ENCODE results near the gene TMPRSS11B.
"Not testable (repeated sequence)": the region's sequence is repeated elsewhere in the genome, so short reads cannot be mapped to it uniquely, and the experiment has no call there.

The TMPRSS11B gene

DNA sequence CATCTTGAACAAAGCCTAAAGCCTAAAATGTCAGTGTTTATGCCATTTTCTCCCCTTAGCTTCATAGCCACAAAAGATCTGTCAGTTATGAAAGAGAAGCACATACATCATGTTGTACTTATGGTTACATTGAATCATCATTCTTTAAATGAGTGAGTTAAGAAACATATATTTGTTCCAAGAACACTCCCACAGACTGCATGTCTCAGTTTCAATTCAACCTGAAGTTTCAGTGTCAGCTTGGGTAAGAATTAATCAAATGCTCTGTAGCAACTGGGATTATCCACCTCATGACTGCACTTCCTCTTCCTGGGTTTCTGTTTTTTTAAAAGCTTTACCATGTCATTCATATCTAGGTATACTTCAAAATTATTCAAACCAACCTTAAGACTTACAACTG is 3.9 kb upstream of the TMPRSS11B start:
- no peak overlapping the region for H3K4me2 ChIP-seq
- H3K36me3 ChIP-seq: no peaks in the 10 kb centered on the region

DNA sequence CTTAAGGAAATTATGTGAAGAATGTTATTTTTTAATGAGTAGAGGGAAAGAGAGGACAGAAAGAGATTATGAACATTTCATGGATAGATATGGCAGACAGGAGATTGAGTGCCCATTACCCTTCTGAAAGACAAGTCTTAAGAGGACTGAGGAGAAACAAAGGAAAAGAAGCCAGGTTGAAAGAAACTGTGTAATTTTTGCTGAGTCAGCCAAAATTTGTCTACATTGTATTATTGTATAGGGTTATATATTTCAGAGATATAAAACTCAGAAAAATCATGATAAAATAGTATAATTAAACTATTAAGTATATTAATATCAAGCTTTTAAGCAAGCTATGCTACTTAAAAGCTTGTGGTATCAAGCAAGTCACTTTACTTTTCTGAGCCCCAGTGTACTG is 4.9 kb downstream of the TMPRSS11B start:
- Histone ChIP-seq H3K9ac (no peak overlapping the region), H3K27ac (no peak overlapping the region), H3K36me3 (no peaks in the 10 kb centered on the region), H4K20me1 (no peaks in the 10 kb centered on the region), H3K4me2 (no peak overlapping the region), H3K4me1 (no peaks in the 10 kb centered on the region), H3K27me3 (no peaks in the 10 kb centered on the region), H3K9me3 (replicated peaks in 1 of 11) (no peaks in the 10 kb centered on the region), H3K4me3 (no peak overlapping the region)
- no peak for TF ChIP-seq Cebpa-rat (IDR thresholded peaks at IDR 0.05)

More for the DNA sequence above, 3.9 kb upstream of the TMPRSS11B start:
- no peak overlapping the region for H3K27ac ChIP-seq
- no peak for TF ChIP-seq Cebpa-rat (IDR thresholded peaks at IDR 0.05)
- H3K4me3 ChIP-seq: no peak overlapping the region
- no peaks in the 10 kb centered on the region for H3K9me3 ChIP-seq (replicated peaks in 1 of 11)
- H3K9ac ChIP-seq: no peak overlapping the region
- peaks cover 0 to 5% (median 0%) of the 10 kb centered on the region in 10 experiments; a peak in 1 of 20 replicates for H3K4me1 ChIP-seq
- H4K20me1 ChIP-seq: no peaks in the 10 kb centered on the region
- H3K27me3 ChIP-seq: no peaks in the 10 kb centered on the region

DNA sequence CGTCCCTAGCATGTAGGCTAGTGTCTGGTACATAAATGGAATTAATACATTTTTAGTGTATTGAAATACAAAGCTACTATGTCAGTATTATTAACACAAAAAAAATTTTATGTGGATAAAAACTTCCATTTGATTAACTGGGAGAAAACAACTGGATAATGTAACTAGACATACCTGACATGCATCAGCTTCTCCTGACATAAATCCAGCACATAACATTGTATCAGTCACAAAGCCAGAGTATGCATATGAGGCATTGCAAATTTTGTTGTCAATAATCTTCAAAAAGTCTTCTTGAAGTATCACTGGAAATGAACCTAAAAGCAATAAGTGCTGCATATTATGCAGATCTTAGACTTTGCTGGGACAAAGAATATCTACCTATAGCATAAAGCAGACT is 16.9 kb downstream of the TMPRSS11B start:
- H3K9ac ChIP-seq: no peak overlapping the region
- no peak overlapping the region for H3K27ac ChIP-seq
- no peak overlapping the region for H3K4me3 ChIP-seq
- H3K4me1 ChIP-seq: peaks cover 0 to 10% (median 0%) of the 10 kb centered on the region in 10 experiments; a peak in 2 of 20 replicates
- H3K4me2 ChIP-seq: no peak overlapping the region
- no peaks in the 10 kb centered on the region for H4K20me1 ChIP-seq
- H3K9me3 ChIP-seq (replicated peaks in 1 of 11): no peaks in the 10 kb centered on the region
- no peaks in the 10 kb centered on the region for H3K27me3 ChIP-seq
- no peak for TF ChIP-seq Cebpa-rat (IDR thresholded peaks at IDR 0.05)
- no peaks in the 10 kb centered on the region for H3K36me3 ChIP-seq

DNA sequence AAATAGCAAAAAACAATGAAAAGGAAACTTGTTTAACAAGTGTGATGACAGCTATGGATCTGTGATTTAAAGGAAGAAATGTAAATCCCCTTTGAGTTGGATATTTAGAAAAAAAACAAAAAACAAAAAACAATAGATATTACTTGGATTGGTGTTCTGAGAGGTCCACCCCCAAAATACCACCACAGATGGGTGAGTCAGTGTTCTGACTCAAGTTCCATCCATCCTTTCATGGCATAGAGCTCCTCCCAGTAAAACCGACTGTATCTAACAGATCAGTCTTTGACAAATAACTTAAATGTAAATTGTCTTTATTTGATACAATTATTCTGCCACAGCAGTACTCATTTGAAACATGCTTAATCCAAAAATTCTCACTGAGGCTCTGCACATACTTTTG is 27.4 kb downstream of the TMPRSS11B start:
- Histone ChIP-seq H3K4me1 (no peaks in the 10 kb centered on the region), H4K20me1 (no peaks in the 10 kb centered on the region), H3K9me3 (replicated peaks in 1 of 11) (no peaks in the 10 kb centered on the region), H3K36me3 (no peaks in the 10 kb centered on the region), H3K9ac (no peak overlapping the region), H3K4me3 (no peak overlapping the region), H3K27ac (no peak overlapping the region), H3K4me2 (no peak overlapping the region), H3K27me3 (no peaks in the 10 kb centered on the region)
- no peak for TF ChIP-seq Cebpa-rat (IDR thresholded peaks at IDR 0.05)

DNA sequence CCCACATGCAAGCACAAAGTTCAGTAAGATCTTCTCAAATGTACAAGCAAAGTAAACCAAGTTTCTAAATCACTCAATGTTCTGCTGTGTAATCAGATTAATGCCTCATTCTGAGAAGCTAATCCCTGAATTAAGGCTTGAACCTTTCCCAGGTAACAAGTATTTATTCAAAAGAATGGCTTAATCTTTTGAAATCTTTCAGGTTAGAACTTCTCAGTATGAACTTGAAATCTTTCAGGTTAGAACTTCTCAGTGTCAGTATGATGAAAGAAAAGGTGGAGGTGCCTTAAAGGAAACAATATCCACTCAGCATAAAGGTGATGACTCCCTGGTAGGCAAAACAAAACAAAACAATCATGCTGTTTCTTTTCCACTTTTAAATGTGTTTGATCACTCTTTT is 29.0 kb downstream of the TMPRSS11B start:
- Histone ChIP-seq H3K36me3 (no peaks in the 10 kb centered on the region), H4K20me1 (no peaks in the 10 kb centered on the region), H3K9ac (no peak overlapping the region), H3K27me3 (no peaks in the 10 kb centered on the region), H3K4me2 (no peak overlapping the region), H3K9me3 (replicated peaks in 1 of 11) (no peaks in the 10 kb centered on the region), H3K4me3 (no peak overlapping the region), H3K27ac (no peak overlapping the region), H3K4me1 (no peaks in the 10 kb centered on the region)
- TF ChIP-seq Cebpa-rat (IDR thresholded peaks at IDR 0.05): no peak

DNA sequence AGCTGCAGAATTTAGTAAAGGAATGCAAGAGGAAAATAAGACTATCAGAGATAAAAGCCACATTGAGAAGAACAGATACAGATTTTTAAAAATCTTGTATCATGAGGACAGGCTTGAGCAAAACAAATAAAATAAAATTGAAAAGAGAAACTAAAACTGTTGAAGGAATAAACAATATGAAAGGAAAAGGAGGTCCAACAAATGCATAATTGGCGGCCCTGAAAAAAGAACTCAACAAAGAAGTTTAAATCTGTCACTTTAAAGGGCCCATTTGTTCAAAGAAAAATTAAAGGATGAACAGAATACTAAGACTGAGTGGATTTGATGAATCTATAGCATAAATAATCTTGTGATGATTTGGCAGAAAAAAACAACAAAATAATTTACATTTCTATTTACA is 36.5 kb downstream of the TMPRSS11B start:
- Histone ChIP-seq H3K36me3 (no peaks in the 10 kb centered on the region), H3K4me3 (no peak overlapping the region), H3K9ac (no peak overlapping the region), H3K9me3 (replicated peaks in 1 of 11) (peaks cover 13 to 28% (median 14%) of the 10 kb centered on the region in 11 experiments; a peak in 21 of 22 replicates), H3K27me3 (no peaks in the 10 kb centered on the region), H3K27ac (no peak overlapping the region), H4K20me1 (no peaks in the 10 kb centered on the region), H3K4me2 (no peak overlapping the region), H3K4me1 (no peaks in the 10 kb centered on the region)
- TF ChIP-seq Cebpa-rat (IDR thresholded peaks at IDR 0.05): no peak

DNA sequence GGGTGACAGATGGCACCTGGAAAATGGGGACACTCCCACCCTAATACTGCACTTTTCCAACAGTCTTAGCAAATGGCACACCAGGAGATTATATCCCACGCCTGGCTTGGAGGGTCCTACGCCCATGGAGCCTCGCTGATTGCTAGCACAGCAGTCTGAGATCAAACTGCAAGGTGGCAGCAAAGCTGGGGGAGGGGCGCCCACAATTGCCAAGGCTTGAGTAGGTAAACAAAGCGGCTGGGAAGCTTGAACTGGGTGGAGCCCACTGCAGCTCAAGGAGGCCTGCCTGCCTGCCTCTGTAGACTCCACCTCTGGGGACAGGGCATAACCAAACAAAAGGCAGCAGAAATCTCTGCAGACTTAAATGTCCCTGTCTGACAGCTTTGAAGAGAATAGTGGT is 51.2 kb downstream of the TMPRSS11B start:
- H3K9me3 ChIP-seq (replicated peaks in 1 of 11); H3K4me2 ChIP-seq; H3K27me3 ChIP-seq; H3K4me3 ChIP-seq; H3K27ac ChIP-seq; H3K4me1 ChIP-seq; H4K20me1 ChIP-seq; H3K36me3 ChIP-seq; H3K9ac ChIP-seq: not testable (repeated sequence)

DNA sequence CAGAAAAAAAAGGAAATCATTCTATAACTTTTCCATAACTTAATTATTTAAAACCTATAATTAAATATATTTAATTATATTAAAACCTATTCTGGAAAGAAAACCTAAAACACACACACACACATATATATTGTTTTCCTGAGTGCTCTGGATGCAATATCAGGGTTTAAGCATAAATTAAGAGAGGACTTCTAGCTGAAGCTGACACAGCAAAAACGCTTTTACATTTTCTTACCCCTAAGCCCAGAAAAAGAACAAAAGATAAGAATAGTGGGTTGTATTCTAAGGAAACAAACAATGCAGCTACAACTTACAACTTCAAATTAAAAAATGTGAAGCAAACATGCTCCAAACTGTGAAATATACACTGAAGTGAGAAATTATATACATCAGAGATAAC is 52.3 kb downstream of the TMPRSS11B start:
- no peak for TF ChIP-seq Cebpa-rat (IDR thresholded peaks at IDR 0.05)
- Histone ChIP-seq H3K36me3 (no peaks in the 10 kb centered on the region), H3K4me2 (no peak overlapping the region), H3K4me3 (no peak overlapping the region), H3K4me1 (no peaks in the 10 kb centered on the region), H3K9me3 (replicated peaks in 1 of 11) (no peaks in the 10 kb centered on the region), H3K9ac (no peak overlapping the region), H3K27me3 (no peaks in the 10 kb centered on the region), H3K27ac (no peak overlapping the region), H4K20me1 (no peaks in the 10 kb centered on the region)

DNA sequence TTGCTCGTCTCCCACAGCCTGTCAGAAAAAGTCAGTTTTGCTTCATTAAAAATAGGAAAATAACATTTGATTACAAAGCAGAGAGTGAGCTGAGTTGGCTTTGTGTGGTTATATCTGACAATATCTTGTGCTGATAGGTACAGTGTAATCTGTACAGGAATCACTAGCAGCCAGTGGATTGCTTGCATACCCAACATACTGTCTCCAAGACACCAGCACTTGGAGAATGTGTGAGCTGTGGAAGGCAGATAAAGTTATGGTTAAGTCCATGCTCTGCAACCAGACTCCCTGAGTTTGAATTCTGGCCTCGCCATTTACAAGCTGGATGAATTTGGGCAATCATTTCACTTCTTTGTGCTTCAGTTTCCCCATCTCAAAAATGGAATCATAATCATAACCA is 58.3 kb downstream of the TMPRSS11B start:
- no peak for TF ChIP-seq Cebpa-rat (IDR thresholded peaks at IDR 0.05)
- no peak overlapping the region for H3K4me2 ChIP-seq
- no peaks in the 10 kb centered on the region for H4K20me1 ChIP-seq
- peaks cover 0 to 9% (median 6%) of the 10 kb centered on the region in 11 experiments; a peak in 14 of 22 replicates for H3K9me3 ChIP-seq (replicated peaks in 1 of 11)
- no peaks in the 10 kb centered on the region for H3K27me3 ChIP-seq
- no peaks in the 10 kb centered on the region for H3K36me3 ChIP-seq
- H3K9ac ChIP-seq: no peak overlapping the region
- no peak overlapping the region for H3K27ac ChIP-seq
- H3K4me1 ChIP-seq: no peaks in the 10 kb centered on the region
- no peak overlapping the region for H3K4me3 ChIP-seq

DNA sequence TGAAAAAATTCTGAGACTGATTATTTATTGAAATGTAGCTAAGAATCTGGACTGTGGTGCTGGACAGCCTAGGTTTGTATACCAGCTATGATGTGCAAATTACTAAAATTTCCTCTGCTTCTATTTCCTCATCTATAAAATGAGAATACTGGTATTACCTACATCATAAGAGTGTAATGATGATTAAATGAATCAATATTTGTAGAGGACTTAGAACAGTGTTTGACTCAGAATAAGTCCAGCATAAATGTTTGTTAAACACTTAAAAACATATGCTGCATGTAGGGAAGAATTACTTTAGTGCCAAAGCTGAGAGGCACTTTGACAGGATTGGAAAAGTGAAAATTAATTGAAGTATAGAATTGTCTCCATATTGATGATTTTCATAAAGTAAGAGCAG is 60.6 kb downstream of the TMPRSS11B start:
- Histone ChIP-seq H4K20me1 (no peaks in the 10 kb centered on the region), H3K9ac (no peak overlapping the region), H3K4me1 (peaks cover 0 to 13% (median 0%) of the 10 kb centered on the region in 10 experiments; a peak in 5 of 20 replicates), H3K4me3 (no peak overlapping the region), H3K36me3 (no peaks in the 10 kb centered on the region), H3K27me3 (no peaks in the 10 kb centered on the region), H3K4me2 (no peak overlapping the region), H3K27ac (no peak overlapping the region), H3K9me3 (replicated peaks in 1 of 11) (peaks cover 0 to 10% (median 8%) of the 10 kb centered on the region in 11 experiments; a peak in 14 of 22 replicates)
- TF ChIP-seq Cebpa-rat (IDR thresholded peaks at IDR 0.05): no peak
